Cardiac muscle cell (in vitro differentiated cells and primary cell): ENCODE data around the gene SEC31B. TPM values are rescaled to one million over a fixed set of nuclear protein-coding genes. Genes with fewer than 3 reads are reported as not detected.

Experiments used
- DNase-seq, 2 donors: peaks; one replicate each; pipeline versions ENCODE4 v3.0.0 to v3.0.0-alpha.2; 2010 to 2017; ENCODE audit warnings: low read depth in 1 of 2, low spot score in 1 of 2
- H3K27ac ChIP-seq: fragments of 200-600 bp; sonication (generic); 2 replicates; pipeline ENCODE4 v1.5.1; 2016
- H3K27me3 ChIP-seq: fragments of 200-600 bp; sonication (generic); 2 replicates; pipeline ENCODE4 v1.6.0; 2016; ENCODE audit warnings: control low read depth
- H3K36me3 ChIP-seq: fragments of 200-600 bp; sonication (generic); 2 replicates; pipeline ENCODE4 v1.5.1; 2016; ENCODE audit warnings: control low read depth
- H3K4me1 ChIP-seq: fragments of 200-600 bp; sonication (generic); 2 replicates; pipeline ENCODE4 v1.8.1; 2017; ENCODE audit warnings: low read depth, mild to moderate bottlenecking, mixed run types
- H3K4me3 ChIP-seq: fragments of 200-600 bp; sonication (generic); 2 replicates; pipeline ENCODE4 v1.5.1; 2016; ENCODE audit warnings: mild to moderate bottlenecking
- H3K9me3 ChIP-seq: fragments of 200-600 bp; sonication (generic); 2 replicates; pipeline ENCODE4 v1.5.1; 2017; ENCODE audit warnings: low read depth, mild to moderate bottlenecking, control low read depth
- CTCF ChIP-seq: IDR thresholded peaks from 2 replicates; pipeline ENCODE4 v1.5.1; 2012; ENCODE audit warnings: low read depth, mild to moderate bottlenecking, low read length
- polyA plus RNA-seq: library from polyadenylated mRNA; unstranded; fragments of >200 nt; fragmentation: Nextera tagmentation; extraction: Ambion mirVana; gene quantifications from 2 replicates; pipeline ENCODE4 v1.2.1, GENCODE V29; 2016
- total RNA-seq: library from RNA; depleted of rRNA; stranded (reverse); fragments of >200 nt; gene quantifications from 2 replicates; pipeline ENCODE4 v1.2.3, GENCODE V29; 2016

The SEC31B gene
- total and polyA plus RNA-seq, 2 experiments from 2014 or later = 13.2 to 23.1 TPM

GRCh38 chr10:100485801-100486495, 33.7 kb downstream of the SEC31B start:
- Histone ChIP-seq H3K27ac (no peak overlapping the region), H3K36me3 (peaks cover 15% of the 10 kb centered on the region), H3K4me3 (no peak overlapping the region), H3K9me3 (no peaks in the 10 kb centered on the region), H3K27me3 (peaks cover 75% of the 10 kb centered on the region), H3K4me1 (peaks cover 3% of the 10 kb centered on the region)
- no peak for DNase-seq
- no peak for TF ChIP-seq CTCF

GRCh38 chr10:100485366-100485765, 34.3 kb downstream of the SEC31B start:
- peaks cover 81% of the 10 kb centered on the region for H3K27me3 ChIP-seq
- peaks cover 13% of the 10 kb centered on the region for H3K36me3 ChIP-seq
- H3K9me3 ChIP-seq = no peaks in the 10 kb centered on the region
- H3K27ac ChIP-seq = no peak overlapping the region
- H3K4me3 ChIP-seq = no peak overlapping the region
- TF ChIP-seq CTCF = no peak
- peaks cover 3% of the 10 kb centered on the region for H3K4me1 ChIP-seq
- DNase-seq = no peak

DNA sequence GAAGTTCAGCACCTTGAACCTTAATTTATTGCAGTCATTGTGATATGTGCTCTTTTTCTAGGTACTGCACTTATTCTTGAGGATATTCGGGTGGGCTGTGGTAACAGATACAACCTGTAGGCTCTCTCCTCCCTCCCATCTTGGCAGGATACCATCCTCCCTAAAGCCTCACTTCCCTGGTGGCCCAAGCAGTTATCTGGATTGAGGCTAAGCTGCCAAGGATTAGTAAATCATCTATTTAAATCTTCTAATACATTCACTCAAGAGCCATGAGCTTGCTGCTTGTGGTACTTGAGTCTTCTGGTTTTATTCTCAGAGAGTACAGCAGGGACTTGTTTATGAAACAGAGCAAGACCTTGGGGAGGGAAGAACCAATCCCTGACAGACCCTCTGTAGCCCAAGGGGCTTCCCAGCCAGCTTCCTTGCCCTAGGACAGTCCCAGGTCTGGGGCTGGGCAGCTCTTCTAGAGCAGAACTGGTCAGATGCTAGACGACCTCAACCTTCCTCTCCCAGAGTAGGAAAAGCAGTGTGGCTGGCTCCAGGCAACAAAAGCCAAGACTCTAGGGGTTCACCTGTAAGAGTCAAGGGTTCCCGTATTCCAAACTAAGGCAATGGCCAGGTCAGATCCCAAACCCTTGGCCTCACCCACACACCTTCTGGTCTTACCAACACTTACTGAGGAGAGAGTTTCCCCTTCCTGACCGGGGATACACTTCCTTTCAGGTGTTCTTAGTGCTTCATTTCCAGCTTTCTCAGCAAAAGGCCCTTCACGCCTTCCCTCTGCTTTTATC, 35.6 kb downstream of the SEC31B start:
- H3K4me1 ChIP-seq = peaks cover 3% of the 10 kb centered on the region
- no peak for TF ChIP-seq CTCF
- no peak overlapping the region for H3K4me3 ChIP-seq
- peaks cover 87% of the 10 kb centered on the region for H3K27me3 ChIP-seq
- H3K36me3 ChIP-seq = peaks cover 4% of the 10 kb centered on the region
- no peak for DNase-seq
- H3K9me3 ChIP-seq = no peaks in the 10 kb centered on the region
- no peak overlapping the region for H3K27ac ChIP-seq

GRCh38 chr10:100482834-100483185, 36.9 kb downstream of the SEC31B start:
- Histone ChIP-seq H3K4me3 (peak overlapping the region; percentile 34), H3K27ac (no peak overlapping the region), H3K36me3 (peaks cover 4% of the 10 kb centered on the region), H3K9me3 (no peaks in the 10 kb centered on the region), H3K4me1 (peaks cover 3% of the 10 kb centered on the region), H3K27me3 (peaks cover 98% of the 10 kb centered on the region)
- peak in 1 of 2 donors; percentile 3 for DNase-seq
- TF ChIP-seq CTCF = no peak

DNA sequence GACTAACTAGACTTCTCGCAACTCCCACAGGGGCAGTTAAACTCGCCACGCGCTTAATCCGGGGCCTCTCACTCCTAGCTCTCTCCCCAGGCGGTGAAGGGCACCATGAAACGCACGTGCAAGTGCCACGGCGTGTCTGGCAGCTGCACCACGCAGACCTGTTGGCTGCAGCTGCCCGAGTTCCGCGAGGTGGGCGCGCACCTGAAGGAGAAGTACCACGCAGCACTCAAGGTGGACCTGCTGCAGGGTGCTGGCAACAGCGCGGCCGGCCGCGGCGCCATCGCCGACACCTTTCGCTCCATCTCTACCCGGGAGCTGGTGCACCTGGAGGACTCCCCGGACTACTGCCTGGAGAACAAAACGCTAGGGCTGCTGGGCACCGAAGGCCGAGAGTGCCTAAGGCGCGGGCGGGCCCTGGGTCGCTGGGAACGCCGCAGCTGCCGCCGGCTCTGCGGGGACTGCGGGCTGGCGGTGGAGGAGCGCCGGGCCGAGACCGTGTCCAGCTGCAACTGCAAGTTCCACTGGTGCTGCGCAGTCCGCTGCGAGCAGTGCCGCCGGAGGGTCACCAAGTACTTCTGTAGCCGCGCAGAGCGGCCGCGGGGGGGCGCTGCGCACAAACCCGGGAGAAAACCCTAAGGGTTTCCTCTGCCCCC, 37.4 kb downstream of the SEC31B start:
- peak; percentile 89 for TF ChIP-seq CTCF
- peaks cover 4% of the 10 kb centered on the region for H3K36me3 ChIP-seq
- peaks cover 3% of the 10 kb centered on the region for H3K4me1 ChIP-seq
- H3K4me3 ChIP-seq = peak overlapping the region; percentile 34
- peak; percentile 76 to 89 for DNase-seq
- peaks cover 98% of the 10 kb centered on the region for H3K27me3 ChIP-seq
- no peak overlapping the region for H3K27ac ChIP-seq
- no peaks in the 10 kb centered on the region for H3K9me3 ChIP-seq
